ENCODE results near the gene ST3GAL4. TPM values are rescaled to one million over a fixed set of nuclear protein-coding genes. Genes with fewer than 3 reads are reported as not detected.

ST3GAL4 gene
- total and polyA plus RNA-seq, 2 experiments from 2014 or later: 27.3 to 53.3 TPM

GRCh38 chr11:126332221-126332711 is 23.2 kb upstream of the ST3GAL4 start:
- H3K36me3 ChIP-seq (ENCODE audit: low read depth): no peaks in the 10 kb centered on the region
- peak overlapping the region; percentile 29 for H3K4me2 ChIP-seq (ENCODE audit: unreplicated experiment)
- H3K9ac ChIP-seq: peak overlapping the region; percentile 13; the same call in 1 of the 2 replicates

GRCh38 chr11:126333142-126333541 is 22.3 kb upstream of the ST3GAL4 start:
- no peak overlapping the region for H3K27ac ChIP-seq
- no peak overlapping the region for H3K9ac ChIP-seq
- no peaks in the 10 kb centered on the region for H3K36me3 ChIP-seq (ENCODE audit: low read depth)
- peaks cover 25% of the 10 kb centered on the region for H3K4me1 ChIP-seq (ENCODE audit: insufficient read depth)
- H3K9me2 ChIP-seq (ENCODE audit: insufficient read depth): no peaks in the 10 kb centered on the region
- H3K27me3 ChIP-seq (replicated peaks; ENCODE audit: insufficient read depth): no peaks in the 10 kb centered on the region
- H3K79me2 ChIP-seq (ENCODE audit: insufficient read depth): no peaks in the 10 kb centered on the region
- H3K4me2 ChIP-seq (ENCODE audit: unreplicated experiment): no peak overlapping the region
- TF ChIP-seq EZH2phosphoT487 (IDR thresholded peaks at IDR 0.05; ENCODE audit: insufficient read depth, low read depth): no peak
- TF ChIP-seq EZH2 (IDR thresholded peaks at IDR 0.05; ENCODE audit: insufficient read depth, poor library complexity, severe bottlenecking): no peak
- no peak overlapping the region for H2AFZ ChIP-seq
- peaks cover 25% of the 10 kb centered on the region for H3F3A ChIP-seq (ENCODE audit: insufficient read depth)
- 83 to 85% methylated on average over 7 of the region's 7 CpGs for whole genome bisulfite sequencing, 2 experiments (ENCODE audit: low coverage in 1 of 2, low lambda C conversion rate in 2 of 2, missing lambda C conversion rate in 2 of 2)
- H3K4me3 ChIP-seq: no peak overlapping the region
- in situ Hi-C loops (cut with MboI): no loop called here
- no peaks in the 10 kb centered on the region for H4K20me1 ChIP-seq (ENCODE audit: insufficient read depth)
- DNase-seq: no peak
- no peaks in the 10 kb centered on the region for H3K9me3 ChIP-seq (ENCODE audit: low read depth)

More at GRCh38 chr11:126332221-126332711, 23.2 kb upstream of the ST3GAL4 start:
- peak overlapping the region; percentile 42; the same call in 1 of the 2 replicates for H3K27ac ChIP-seq
- peak; percentile 96 for DNase-seq
- WGBS, 2 experiments (ENCODE audit: low coverage in 1 of 2, low lambda C conversion rate in 2 of 2, missing lambda C conversion rate in 2 of 2): 8 to 11% methylated on average over 5 of the region's 5 CpGs
- TF ChIP-seq EZH2 (IDR thresholded peaks at IDR 0.05; ENCODE audit: insufficient read depth, poor library complexity, severe bottlenecking) (no peak), EZH2phosphoT487 (IDR thresholded peaks at IDR 0.05; ENCODE audit: insufficient read depth, low read depth) (no peak)
- no peak overlapping the region for H3K4me3 ChIP-seq
- in situ Hi-C loops (cut with MboI): no loop called here
- H3K79me2 ChIP-seq (ENCODE audit: insufficient read depth): no peaks in the 10 kb centered on the region
- peaks cover 25% of the 10 kb centered on the region for H3F3A ChIP-seq (ENCODE audit: insufficient read depth)
- H2AFZ ChIP-seq: no peak overlapping the region
- no peaks in the 10 kb centered on the region for H3K9me2 ChIP-seq (ENCODE audit: insufficient read depth)
- peaks cover 25% of the 10 kb centered on the region for H3K4me1 ChIP-seq (ENCODE audit: insufficient read depth)
- no peaks in the 10 kb centered on the region for H4K20me1 ChIP-seq (ENCODE audit: insufficient read depth)
- H3K27me3 ChIP-seq (replicated peaks; ENCODE audit: insufficient read depth): no peaks in the 10 kb centered on the region
- H3K9me3 ChIP-seq (ENCODE audit: low read depth): no peaks in the 10 kb centered on the region

GRCh38 chr11:126334659-126335462 is 20.6 kb upstream of the ST3GAL4 start:
- H3K36me3 ChIP-seq (ENCODE audit: low read depth): no peaks in the 10 kb centered on the region
- no peak overlapping the region for H3K4me2 ChIP-seq (ENCODE audit: unreplicated experiment)
- no peak overlapping the region for H3K4me3 ChIP-seq
- WGBS, 2 experiments (ENCODE audit: low coverage in 1 of 2, low lambda C conversion rate in 2 of 2, missing lambda C conversion rate in 2 of 2): 61 to 62% methylated on average over 6 of the region's 6 CpGs
- no peak overlapping the region for H3K27ac ChIP-seq
- H3K27me3 ChIP-seq (replicated peaks; ENCODE audit: insufficient read depth): no peaks in the 10 kb centered on the region
- H3K9me3 ChIP-seq (ENCODE audit: low read depth): no peaks in the 10 kb centered on the region
- H3F3A ChIP-seq (ENCODE audit: insufficient read depth): peaks cover 15% of the 10 kb centered on the region
- H3K9me2 ChIP-seq (ENCODE audit: insufficient read depth): no peaks in the 10 kb centered on the region
- TF ChIP-seq EZH2 (IDR thresholded peaks at IDR 0.05; ENCODE audit: insufficient read depth, poor library complexity, severe bottlenecking): no peak
- TF ChIP-seq EZH2phosphoT487 (IDR thresholded peaks at IDR 0.05; ENCODE audit: insufficient read depth, low read depth): no peak
- no peak overlapping the region for H2AFZ ChIP-seq
- DNase-seq: peak; percentile 83
- no peak overlapping the region for H3K9ac ChIP-seq
- no peaks in the 10 kb centered on the region for H4K20me1 ChIP-seq (ENCODE audit: insufficient read depth)
- peaks cover 25% of the 10 kb centered on the region for H3K4me1 ChIP-seq (ENCODE audit: insufficient read depth)
- in situ Hi-C loops (cut with MboI): no loop called here
- H3K79me2 ChIP-seq (ENCODE audit: insufficient read depth): no peaks in the 10 kb centered on the region

GRCh38 chr11:126335463-126335760 is 20.1 kb upstream of the ST3GAL4 start:
- H3K4me3 ChIP-seq: no peak overlapping the region
- H3K79me2 ChIP-seq (ENCODE audit: insufficient read depth): no peaks in the 10 kb centered on the region
- in situ Hi-C loops (cut with MboI): no loop called here
- H4K20me1 ChIP-seq (ENCODE audit: insufficient read depth): no peaks in the 10 kb centered on the region
- H3K9me2 ChIP-seq (ENCODE audit: insufficient read depth): no peaks in the 10 kb centered on the region
- H3K27me3 ChIP-seq (replicated peaks; ENCODE audit: insufficient read depth): no peaks in the 10 kb centered on the region
- no peak overlapping the region for H2AFZ ChIP-seq
- TF ChIP-seq EZH2phosphoT487 (IDR thresholded peaks at IDR 0.05; ENCODE audit: insufficient read depth, low read depth) (no peak), EZH2 (IDR thresholded peaks at IDR 0.05; ENCODE audit: insufficient read depth, poor library complexity, severe bottlenecking) (no peak)
- peaks cover 25% of the 10 kb centered on the region for H3K4me1 ChIP-seq (ENCODE audit: insufficient read depth)
- WGBS, 2 experiments (ENCODE audit: low coverage in 1 of 2, low lambda C conversion rate in 2 of 2, missing lambda C conversion rate in 2 of 2): 83 to 84% methylated on average over 5 of the region's 5 CpGs
- H3K9ac ChIP-seq: no peak overlapping the region
- H3F3A ChIP-seq (ENCODE audit: insufficient read depth): peaks cover 12% of the 10 kb centered on the region; the same call in 1 of the 2 replicates
- no peak overlapping the region for H3K4me2 ChIP-seq (ENCODE audit: unreplicated experiment)
- DNase-seq: no peak
- H3K27ac ChIP-seq: no peak overlapping the region
- no peaks in the 10 kb centered on the region for H3K9me3 ChIP-seq (ENCODE audit: low read depth)
- no peaks in the 10 kb centered on the region for H3K36me3 ChIP-seq (ENCODE audit: low read depth)

Measured in GM23248 (cell line).